ENCODE results near the gene SCGB1D4.

SCGB1D4 gene

GRCh38 chr11:62256281-62256680 lies 42.6 kb downstream of the SCGB1D4 start:
- CTCF ChIA-PET, result no interaction called here
- no peaks in the 10 kb centered on the region for H3K4me1 ChIP-seq (ENCODE audit: control insufficient read depth, insufficient read depth, low read length)
- POLR2A ChIA-PET, result no interaction called here

GRCh38 chr11:62253999-62254542 lies 44.8 kb downstream of the SCGB1D4 start:
- no peaks in the 10 kb centered on the region for H3K4me1 ChIP-seq (ENCODE audit: control insufficient read depth, insufficient read depth, low read length)
- no peaks in the 10 kb centered on the region for H3K36me3 ChIP-seq (ENCODE audit: control insufficient read depth in 2 of 2, insufficient read depth in 1 of 2, low read length in 2 of 2)
- H3K9me3 ChIP-seq (ENCODE audit: control insufficient read depth, insufficient read depth, low read depth, low read length), result no peaks in the 10 kb centered on the region
- H3K4me3 ChIP-seq (ENCODE audit: low read depth, low read length), result no peak overlapping the region
- CTCF ChIA-PET, result interaction anchor here (1.1 kb wide), 1 partner anchor 57 kb away, joined by 6 read pairs; no protein-coding TSS in a partner anchor
- TF ChIP-seq ZBTB10 (tag by site-specific recombination; IDR thresholded peaks at IDR 0.05), result no peak
- no peak for TF ChIP-seq ZNF654 (tag by site-specific recombination; IDR thresholded peaks at IDR 0.05; ENCODE audit: low read depth)
- TF ChIP-seq KLF1 (tag by site-specific recombination; IDR thresholded peaks at IDR 0.05), result no peak
- no peak for TF ChIP-seq YY2 (tag by site-specific recombination; IDR thresholded peaks at IDR 0.05)
- no peak for TF ChIP-seq ZNF600 (tag by site-specific recombination; IDR thresholded peaks at IDR 0.05)
- TF ChIP-seq KLF8 (tag by site-specific recombination; IDR thresholded peaks at IDR 0.05), result no peak
- no peak for TF ChIP-seq YY1 (tag by site-specific recombination; IDR thresholded peaks at IDR 0.05)
- H3K27ac ChIP-seq (ENCODE audit: extremely low read depth, low read depth, low read length), result no peak overlapping the region
- POLR2A ChIA-PET, result no interaction called here

More at GRCh38 chr11:62256281-62256680, 42.6 kb downstream of the SCGB1D4 start:
- TF ChIP-seq ZNF580 (tag by site-specific recombination; IDR thresholded peaks at IDR 0.05) (no peak), TRIM28 (IDR thresholded peaks at IDR 0.05; ENCODE audit: borderline replicate concordance, low read length) (no peak), ZNF571 (tag by site-specific recombination; IDR thresholded peaks at IDR 0.05) (no peak), ZNF366 (tag by site-specific recombination; conservative IDR thresholded peaks at IDR 0.05) (no peak), INSM2 (tag by site-specific recombination; IDR thresholded peaks at IDR 0.05) (no peak), FEZF1 (tag by site-specific recombination; IDR thresholded peaks at IDR 0.05) (no peak), ZNF274 (IDR thresholded peaks at IDR 0.05; ENCODE audit: low read length) (no peak), ZNF274 (tag by site-specific recombination; IDR thresholded peaks at IDR 0.05; ENCODE audit: borderline replicate concordance) (no peak), MYNN (tag by site-specific recombination; IDR thresholded peaks at IDR 0.05; ENCODE audit: borderline replicate concordance) (no peak), ZIC2 (tag by site-specific recombination; IDR thresholded peaks at IDR 0.05) (no peak), KLF10 (tag by site-specific recombination; IDR thresholded peaks at IDR 0.05) (no peak), TCF7L2 (IDR thresholded peaks at IDR 0.05; ENCODE audit: borderline replicate concordance, low read depth, low read length) (no peak), ZNF544 (tag by site-specific recombination; IDR thresholded peaks at IDR 0.05) (no peak), TSHZ1 (tag by site-specific recombination; IDR thresholded peaks at IDR 0.05; ENCODE audit: borderline replicate concordance) (no peak)
- no peak overlapping the region for H3K4me3 ChIP-seq (ENCODE audit: low read depth, low read length)
- H3K36me3 ChIP-seq (ENCODE audit: control insufficient read depth in 2 of 2, insufficient read depth in 1 of 2, low read length in 2 of 2), result no peaks in the 10 kb centered on the region
- H3K27ac ChIP-seq (ENCODE audit: extremely low read depth, low read depth, low read length), result no peak overlapping the region
- H3K9me3 ChIP-seq (ENCODE audit: control insufficient read depth, insufficient read depth, low read depth, low read length), result no peaks in the 10 kb centered on the region
